ENCODE results near the gene ANTXRL. TPM values are rescaled to one million over a fixed set of nuclear protein-coding genes. Genes with fewer than 3 reads are reported as not detected.
A peak's percentile ranks its signal among the peaks of the same experiment; 100 is the strongest.
"Not testable (repeated sequence)": the region's sequence is repeated elsewhere in the genome, so short reads cannot be mapped to it uniquely, and the experiment has no call there.

Gene ANTXRL
- total RNA-seq, 6 donors from 2014 or later, result not detected

- H3K9me3 ChIP-seq, result no peaks in the 10 kb centered on the region
- no peak for DNase-seq
- H3K27me3 ChIP-seq, result no peaks in the 10 kb centered on the region
- TF ChIP-seq CTCF (IDR thresholded peaks at IDR 0.05) (no peak), EP300 (IDR thresholded peaks at IDR 0.05) (no peak), POLR2A (IDR thresholded peaks at IDR 0.05) (no peak), POLR2AphosphoS5 (IDR thresholded peaks at IDR 0.05) (no peak)
- no peak overlapping the region for H3K4me3 ChIP-seq
- no peak for ATAC-seq (ENCODE audit: low FRiP score in 2 of 2)
- no peaks in the 10 kb centered on the region for H3K4me1 ChIP-seq
- WGBS, 2 donors, result 74 to 92% methylated on average over 2 to 5 of the region's 5 CpGs
- H3K27ac ChIP-seq, result no peak overlapping the region
- no peaks in the 10 kb centered on the region for H3K36me3 ChIP-seq
These were observed 40.9 kb downstream of the ANTXRL start for GRCh38 chr10:46327685-46328084.

- no peak for TF ChIP-seq POLR2A (IDR thresholded peaks at IDR 0.05)
- TF ChIP-seq CTCF (IDR thresholded peaks at IDR 0.05), result no peak
- TF ChIP-seq POLR2AphosphoS5 (IDR thresholded peaks at IDR 0.05), result no peak
- no peak for TF ChIP-seq EP300 (IDR thresholded peaks at IDR 0.05)
- 83 to 85% methylated on average over 9 of the region's 9 CpGs for WGBS, 2 donors
- no peaks in the 10 kb centered on the region for H3K27me3 ChIP-seq
- H3K27ac ChIP-seq, result no peak overlapping the region
- H3K36me3 ChIP-seq, result no peaks in the 10 kb centered on the region
- no peaks in the 10 kb centered on the region for H3K4me1 ChIP-seq
- H3K4me3 ChIP-seq, result no peak overlapping the region
- ATAC-seq (ENCODE audit: low FRiP score in 2 of 2) (no peak), DNase-seq (no peak)
- H3K9me3 ChIP-seq, result no peaks in the 10 kb centered on the region
These were observed 42.3 kb downstream of the ANTXRL start for GRCh38 chr10:46328853-46329689.

GRCh38 chr10:46329690-46330016 lies 42.9 kb downstream of the ANTXRL start:
- Histone ChIP-seq H3K27ac (no peak overlapping the region), H3K9me3 (no peaks in the 10 kb centered on the region), H3K36me3 (no peaks in the 10 kb centered on the region), H3K27me3 (no peaks in the 10 kb centered on the region), H3K4me3 (no peak overlapping the region), H3K4me1 (no peaks in the 10 kb centered on the region)
- DNase-seq (peak in 1 of 2 donors; percentile 30), ATAC-seq (ENCODE audit: low FRiP score in 2 of 2) (peak in 1 of 2 donors; percentile 17)
- TF ChIP-seq EP300 (IDR thresholded peaks at IDR 0.05) (no peak), CTCF (IDR thresholded peaks at IDR 0.05) (no peak), POLR2A (IDR thresholded peaks at IDR 0.05) (no peak), POLR2AphosphoS5 (IDR thresholded peaks at IDR 0.05) (no peak)
- WGBS, 2 donors, result 62 to 72% methylated on average over 3 to 8 of the region's 8 CpGs

GRCh38 chr10:46330894-46331293 lies 44.1 kb downstream of the ANTXRL start:
- ATAC-seq (ENCODE audit: low FRiP score in 2 of 2) (no peak), DNase-seq (no peak)
- Histone ChIP-seq H3K27ac (no peak overlapping the region), H3K36me3 (no peaks in the 10 kb centered on the region), H3K9me3 (no peaks in the 10 kb centered on the region), H3K4me3 (no peak overlapping the region), H3K27me3 (no peaks in the 10 kb centered on the region), H3K4me1 (no peaks in the 10 kb centered on the region)
- TF ChIP-seq CTCF (IDR thresholded peaks at IDR 0.05) (no peak), POLR2AphosphoS5 (IDR thresholded peaks at IDR 0.05) (no peak)
- whole genome bisulfite sequencing, 2 donors, result 69 to 71% methylated on average over 3 of the region's 3 CpGs

- H3K27me3 ChIP-seq; H3K4me3 ChIP-seq; H3K27ac ChIP-seq; H3K9me3 ChIP-seq; H3K4me1 ChIP-seq; DNase-seq; H3K36me3 ChIP-seq; ATAC-seq (ENCODE audit: low FRiP score in 2 of 2): not testable (repeated sequence)
- 77 to 90% methylated on average over 2 to 4 of the region's 4 CpGs for WGBS, 2 donors
These were observed 78.7 kb downstream of the ANTXRL start for GRCh38 chr10:46365484-46365883.

- WGBS, 2 donors, result 56% methylated on average over 1 of the region's 5 CpGs; no CpG with 5 or more reads in 1 of the 2 donors
- H3K36me3 ChIP-seq; H3K27ac ChIP-seq; H3K4me3 ChIP-seq; DNase-seq; ATAC-seq (ENCODE audit: low FRiP score in 2 of 2); H3K4me1 ChIP-seq; H3K27me3 ChIP-seq; H3K9me3 ChIP-seq: not testable (repeated sequence)
These were observed 80.4 kb downstream of the ANTXRL start for GRCh38 chr10:46367209-46367608.

- peak in 1 of 2 donors; percentile 29 for DNase-seq
- not testable (repeated sequence) for H3K27ac ChIP-seq; H3K4me3 ChIP-seq; H3K4me1 ChIP-seq; ATAC-seq (ENCODE audit: low FRiP score in 2 of 2); H3K9me3 ChIP-seq; H3K27me3 ChIP-seq; H3K36me3 ChIP-seq
- WGBS, 2 donors, result 76% methylated on average over 4 of the region's 8 CpGs; no CpG with 5 or more reads in 1 of the 2 donors
These were observed 81.0 kb downstream of the ANTXRL start for GRCh38 chr10:46367666-46368240.

GRCh38 chr10:46368956-46369355 lies 82.2 kb downstream of the ANTXRL start:
- 97% methylated on average over 9 of the region's 11 CpGs; no CpG with 5 or more reads in 1 of the 2 donors for WGBS, 2 donors
- H3K27me3 ChIP-seq; H3K27ac ChIP-seq; H3K4me3 ChIP-seq; H3K4me1 ChIP-seq; H3K9me3 ChIP-seq; DNase-seq; ATAC-seq (ENCODE audit: low FRiP score in 2 of 2); H3K36me3 ChIP-seq: not testable (repeated sequence)
